Measurements from ENCODE around the gene MRPS16. TPM values are rescaled to one million over a fixed set of nuclear protein-coding genes. Genes with fewer than 3 reads are reported as not detected.

The MRPS16 gene
- total RNA-seq, 1 experiment from 2014 or later: 164 TPM

- Histone ChIP-seq H3K27ac (ENCODE audit: low read depth, low read length, poor library complexity, severe bottlenecking) (peak overlapping the region; percentile 88), H3K9me3 (ENCODE audit: low read depth, low read length, poor library complexity, severe bottlenecking) (no peaks in the 10 kb centered on the region), H3K4me3 (ENCODE audit: low read depth, low read length, poor library complexity, severe bottlenecking) (peak overlapping the region; percentile 64), H3K27me3 (replicated peaks; ENCODE audit: insufficient read depth, low read depth, low read length, poor library complexity) (no peaks in the 10 kb centered on the region), H3K4me1 (ENCODE audit: insufficient read depth, low read length, poor library complexity, severe bottlenecking) (peaks cover 22% of the 10 kb centered on the region), H3K36me3 (ENCODE audit: insufficient read depth, low read length, poor library complexity, severe bottlenecking) (peaks cover 28% of the 10 kb centered on the region)
- TSS peak; percentile 59 for BruUV-seq (replicated peaks)
- peak; percentile 36 for DNase-seq (ENCODE audit: low spot score)
- intact Hi-C loops (cut with micrococcal nuclease; ENCODE audit: unreplicated experiment): no loop called here
- ChIA-PET CTCF (no interaction called here), POLR2A (ENCODE audit: low non-redundant PET) (no interaction called here)
- TF ChIP-seq EZH2 (IDR thresholded peaks at IDR 0.05; ENCODE audit: borderline replicate concordance, low read depth, low read length, poor library complexity, severe bottlenecking) (no peak), CTCF (conservative IDR thresholded peaks at IDR 0.05; ENCODE audit: low read depth, low read length) (no peak)
Observed at GRCh38 chr10:73251683-73252444, 580 bp downstream of the MRPS16 start.

- DNase-seq (ENCODE audit: low spot score): no peak
- BruUV-seq (replicated peaks): no TSS peak
- TF ChIP-seq CTCF (conservative IDR thresholded peaks at IDR 0.05; ENCODE audit: low read depth, low read length) (no peak), EZH2 (IDR thresholded peaks at IDR 0.05; ENCODE audit: borderline replicate concordance, low read depth, low read length, poor library complexity, severe bottlenecking) (no peak)
- ChIA-PET POLR2A (ENCODE audit: low non-redundant PET) (no interaction called here), CTCF (no interaction called here)
- intact Hi-C loops (cut with micrococcal nuclease; ENCODE audit: unreplicated experiment): loop anchor here (5.0 kb wide), 1 partner anchor 164 kb away; the partner anchor contains the start of gene ANXA7
- Histone ChIP-seq H3K4me1 (ENCODE audit: insufficient read depth, low read length, poor library complexity, severe bottlenecking) (peaks cover 25% of the 10 kb centered on the region), H3K4me3 (ENCODE audit: low read depth, low read length, poor library complexity, severe bottlenecking) (no peak overlapping the region), H3K27me3 (replicated peaks; ENCODE audit: insufficient read depth, low read depth, low read length, poor library complexity) (no peaks in the 10 kb centered on the region), H3K27ac (ENCODE audit: low read depth, low read length, poor library complexity, severe bottlenecking) (peak overlapping the region; percentile 98), H3K36me3 (ENCODE audit: insufficient read depth, low read length, poor library complexity, severe bottlenecking) (peaks cover 54% of the 10 kb centered on the region), H3K9me3 (ENCODE audit: low read depth, low read length, poor library complexity, severe bottlenecking) (no peaks in the 10 kb centered on the region)
Observed at GRCh38 chr10:73248259-73248724, 4.2 kb downstream of the MRPS16 start.

DNA sequence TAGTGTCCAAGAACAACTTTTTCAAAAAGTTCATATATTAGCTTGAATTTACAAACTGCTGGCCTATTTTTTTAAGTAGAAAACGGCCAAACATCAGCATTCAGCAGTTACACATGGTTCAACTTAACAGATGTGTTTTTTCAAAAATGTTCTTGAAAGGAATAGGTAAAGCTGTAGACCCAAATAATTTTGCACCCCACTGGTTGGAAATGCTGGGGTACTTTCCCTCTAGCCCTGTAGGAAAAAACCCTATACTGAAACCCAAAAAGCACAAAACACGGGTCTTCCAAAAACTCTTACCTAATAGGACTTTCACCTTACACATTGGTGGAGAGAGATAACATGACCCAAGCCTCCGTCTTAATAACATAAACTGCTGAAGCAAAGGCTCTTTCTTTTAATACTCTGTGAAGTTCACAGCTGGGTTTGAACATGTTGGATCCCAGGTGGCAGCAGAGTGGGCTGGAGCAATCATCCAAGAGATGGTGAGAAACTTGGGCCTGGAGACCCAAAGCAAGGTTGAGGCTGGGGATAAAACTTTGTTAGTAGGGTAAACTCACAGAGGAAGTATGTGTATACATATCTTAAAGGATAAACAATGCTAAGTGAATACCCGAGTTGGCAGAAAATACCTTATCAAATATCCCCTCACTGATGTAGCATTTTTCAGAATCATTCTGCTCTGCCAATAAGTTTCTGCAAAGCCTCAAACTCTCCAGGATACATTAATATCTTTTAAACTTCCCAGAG lies 4.8 kb downstream of the MRPS16 start:
- POLR2A ChIA-PET (ENCODE audit: low non-redundant PET): interaction anchor here (0.6 to 0.7 kb wide), 3 partner anchors 12 to 1740 kb away, joined by 3 to 7 read pairs (median 3); no protein-coding TSS in a partner anchor
- CTCF ChIA-PET: no interaction called here

More for the DNA sequence above, 4.8 kb downstream of the MRPS16 start:
- Histone ChIP-seq H3K27me3 (replicated peaks; ENCODE audit: insufficient read depth, low read depth, low read length, poor library complexity) (no peaks in the 10 kb centered on the region), H3K9me3 (ENCODE audit: low read depth, low read length, poor library complexity, severe bottlenecking) (no peaks in the 10 kb centered on the region), H3K36me3 (ENCODE audit: insufficient read depth, low read length, poor library complexity, severe bottlenecking) (peaks cover 60% of the 10 kb centered on the region), H3K4me1 (ENCODE audit: insufficient read depth, low read length, poor library complexity, severe bottlenecking) (peaks cover 25% of the 10 kb centered on the region), H3K4me3 (ENCODE audit: low read depth, low read length, poor library complexity, severe bottlenecking) (peak overlapping the region; percentile 82), H3K27ac (ENCODE audit: low read depth, low read length, poor library complexity, severe bottlenecking) (peak overlapping the region; percentile 98)
- intact Hi-C loops (cut with micrococcal nuclease; ENCODE audit: unreplicated experiment): loop anchor here (5.0 kb wide), 1 partner anchor 165 kb away; the partner anchor contains the start of gene ANXA7
- TSS peak; percentile 94 for BruUV-seq (replicated peaks)
- no peak for DNase-seq (ENCODE audit: low spot score)
- TF ChIP-seq CTCF (conservative IDR thresholded peaks at IDR 0.05; ENCODE audit: low read depth, low read length) (no peak), EZH2 (IDR thresholded peaks at IDR 0.05; ENCODE audit: borderline replicate concordance, low read depth, low read length, poor library complexity, severe bottlenecking) (no peak)

All from A673 (cell line).